Sciatic nerve (tissue), 2 donors: ENCODE measurements around the gene NOL6. TPM values are rescaled to one million over a fixed set of nuclear protein-coding genes. Genes with fewer than 3 reads are reported as not detected.

Experiments
- ATAC-seq: fragments of 200-7000 bp; cut with Tn5 transposase; one replicate; pipeline ENCODE4 v1.9.1; 2020; ENCODE audit warnings: mild to moderate bottlenecking, moderate library complexity
- DNase-seq: peaks from one replicate; pipeline ENCODE4 v3.0.0-alpha.2; 2020; ENCODE audit warnings: low spot score
- intact Hi-C: fragments of 100-400 bp; cut with DNase I; formaldehyde crosslinking; loops from one replicate; pipeline ENCODE4 v1.14.2; 2022
- microRNA-seq: library from miRNA; unstranded; fragments of <30 nt; microRNA quantifications from one replicate; pipeline ENCODE4 v1.2.0, GENCODE V29; 2020
- total RNA-seq: library from RNA; stranded (reverse); fragmentation: NEBNext Ultra II Directional; extraction: Animal tissue kit (Norgen Biotek cat#: 25700); gene quantifications from one replicate; pipeline ENCODE4 v1.2.1, GENCODE V29; 2021
- donor health status: DM: no; HTN: no; CAD: no.
- donor health status: DM: no; HTN: no; CAD: no.

The NOL6 gene
- total RNA-seq, 1 donor from 2014 or later = 26.0 TPM

GRCh38 chr9:33414268-33414667 is 59.5 kb downstream of the NOL6 start:
- ATAC-seq = no peak
- intact Hi-C loops = no loop called here
- DNase-seq = no peak

Small RNAs within 50 kb of the gene (microRNA-seq; reads per million reads assigned to microRNA genes)
- not detected for gene MIR6851

Other genes with a start within 250 kb of the NOL6 start
- not detected for gene SPINK4, start 233.8 kb downstream of the NOL6 start, total RNA-seq
- gene BAG1, start 209.2 kb downstream of the NOL6 start, total RNA-seq = 85.6 TPM
- 73.0 TPM for gene CHMP5, start 208.9 kb downstream of the NOL6 start, total RNA-seq
- gene NFX1, start 183.4 kb downstream of the NOL6 start, total RNA-seq = 45.8 TPM
- gene AQP7, start 71.4 kb downstream of the NOL6 start, total RNA-seq = 36.7 TPM
- gene AQP3, start 26.3 kb downstream of the NOL6 start, total RNA-seq = 23.7 TPM
- gene ANKRD18B, start 50.3 kb upstream of the NOL6 start, total RNA-seq = 1.2 TPM